C4-2B (cell line): ENCODE results near the gene KHSRP.

ENCODE experiments used
- CTCF ChIP-seq: fragments of 450-650 bp; conservative IDR thresholded peaks from 2 replicates; pipeline ENCODE4 v1.5.1; 2017; ENCODE audit warnings: mild to moderate bottlenecking
- ZFX ChIP-seq: fragments of 450-650 bp; IDR thresholded peaks from 2 replicates; pipeline ENCODE4 v1.6.1; 2017

GRCh38 chr19:6423499-6424194 lies 964 bp downstream of the KHSRP start:
- TF ChIP-seq CTCF = no peak
- no peak for TF ChIP-seq ZFX
